HEK293T (cell line): ENCODE results near the gene ABCC6.
"Not testable (repeated sequence)": the region's sequence is repeated elsewhere in the genome, so short reads cannot be mapped to it uniquely, and the experiment has no call there.

Source experiments
- CTCF ChIA-PET: fragments of 350-600 bp; formaldehyde crosslinking; extraction: SDS; loops from one replicate; lab custom pipeline; 2021; ENCODE audit warnings: antibody characterized with exemption, inconsistent platforms; lab: Yijun Ruan, JAX
- POLR2A ChIA-PET: fragments of 350-600 bp; formaldehyde crosslinking; extraction: SDS; loops from one replicate; lab custom pipeline; 2020; ENCODE audit warnings: antibody characterized with exemption, inconsistent platforms; lab: Yijun Ruan, JAX
- DNase-seq: peaks from one replicate; pipeline ENCODE4 v3.0.0; 2012; ENCODE audit warnings: mixed read lengths; ENCODE audit errors: extremely low spot score
- ARNT ChIP-seq: fragments of 450-650 bp; IDR thresholded peaks from 2 replicates; pipeline ENCODE4 v1.6.1; 2017; ENCODE audit warnings: mild to moderate bottlenecking
- BHLHE40 ChIP-seq: fragments of 450-650 bp; IDR thresholded peaks from 2 replicates; pipeline ENCODE4 v1.6.1; 2016; ENCODE audit warnings: mild to moderate bottlenecking, moderate library complexity, borderline replicate concordance
- CTBP1 ChIP-seq: fragments of 450-650 bp; IDR thresholded peaks from 2 replicates; pipeline ENCODE4 v1.6.1; 2016; ENCODE audit warnings: borderline replicate concordance
- ELF4 ChIP-seq: fragments of 450-650 bp; IDR thresholded peaks from 2 replicates; pipeline ENCODE4 v1.6.1; 2017; ENCODE audit warnings: antibody characterized with exemption
- FOXA1 ChIP-seq: fragments of 450-650 bp; IDR thresholded peaks from 2 replicates; pipeline ENCODE4 v1.6.1; 2016; ENCODE audit warnings: mild to moderate bottlenecking
- FOXK2 ChIP-seq: fragments of 450-650 bp; IDR thresholded peaks from 2 replicates; pipeline ENCODE4 v1.6.1; 2016; ENCODE audit warnings: mild to moderate bottlenecking
- FOXM1 ChIP-seq: fragments of 450-650 bp; IDR thresholded peaks from 2 replicates; pipeline ENCODE4 v1.6.1; 2017; ENCODE audit warnings: mild to moderate bottlenecking, borderline replicate concordance
- HDGF ChIP-seq: fragments of 450-650 bp; IDR thresholded peaks from 2 replicates; pipeline ENCODE4 v1.6.1; 2017; ENCODE audit warnings: antibody characterized with exemption, borderline replicate concordance
- L3MBTL2 ChIP-seq: fragments of 450-650 bp; conservative IDR thresholded peaks from 2 replicates; pipeline ENCODE4 v1.6.1; 2016; ENCODE audit warnings: mild to moderate bottlenecking
- LEF1 ChIP-seq: fragments of 450-650 bp; IDR thresholded peaks from 2 replicates; pipeline ENCODE4 v1.6.1; 2017; ENCODE audit warnings: mild to moderate bottlenecking, borderline replicate concordance
- NFRKB ChIP-seq: fragments of 450-650 bp; IDR thresholded peaks from 2 replicates; pipeline ENCODE4 v1.6.1; 2016; ENCODE audit warnings: mild to moderate bottlenecking, moderate library complexity
- SP1 ChIP-seq: fragments of 450-650 bp; IDR thresholded peaks from 2 replicates; pipeline ENCODE4 v1.6.1; 2017
- SUZ12 ChIP-seq: fragments of 450-650 bp; IDR thresholded peaks from 2 replicates; pipeline ENCODE4 v1.6.1; 2016; ENCODE audit warnings: mild to moderate bottlenecking
- TARDBP ChIP-seq: fragments of 450-650 bp; IDR thresholded peaks from 2 replicates; pipeline ENCODE4 v1.6.1; 2016
- ZNF384 ChIP-seq: fragments of 450-650 bp; IDR thresholded peaks from 2 replicates; pipeline ENCODE4 v1.6.1; 2016
- TF ChIP-seq, protein P1 (sequence below): fragments of 450-650 bp; IDR thresholded peaks from 2 replicates; pipeline ENCODE4 v1.6.1; 2016

Gene ABCC6

DNA sequence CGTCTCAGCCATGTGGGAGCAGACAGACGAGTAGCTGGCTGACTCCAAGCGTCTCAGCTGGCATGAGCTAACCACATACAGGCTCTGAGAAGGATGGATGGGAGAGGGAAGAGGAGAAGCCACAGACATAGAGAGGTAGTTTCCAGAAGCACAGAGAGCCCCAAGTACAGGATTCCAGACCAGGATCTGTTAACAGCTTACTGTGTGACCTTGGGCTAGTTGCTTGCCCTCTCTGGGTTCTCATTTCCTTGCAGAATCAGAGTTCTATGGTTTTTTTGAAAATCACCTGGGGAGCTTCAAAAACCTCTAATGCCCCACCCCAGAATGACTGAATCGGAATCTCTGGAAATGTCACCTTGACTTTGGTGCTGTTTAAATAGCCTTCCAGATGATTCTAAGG lies 60.2 kb downstream of the ABCC6 start:
- ChIA-PET POLR2A (no interaction called here), CTCF (no interaction called here)
- no peak for TF ChIP-seq ARNT
- no peak for TF ChIP-seq LEF1
- no peak for TF ChIP-seq SUZ12
- TF ChIP-seq NFRKB: no peak
- no peak for TF ChIP-seq FOXA1
- no peak for TF ChIP-seq L3MBTL2
- no peak for TF ChIP-seq FOXK2
- DNase-seq: no peak

DNA sequence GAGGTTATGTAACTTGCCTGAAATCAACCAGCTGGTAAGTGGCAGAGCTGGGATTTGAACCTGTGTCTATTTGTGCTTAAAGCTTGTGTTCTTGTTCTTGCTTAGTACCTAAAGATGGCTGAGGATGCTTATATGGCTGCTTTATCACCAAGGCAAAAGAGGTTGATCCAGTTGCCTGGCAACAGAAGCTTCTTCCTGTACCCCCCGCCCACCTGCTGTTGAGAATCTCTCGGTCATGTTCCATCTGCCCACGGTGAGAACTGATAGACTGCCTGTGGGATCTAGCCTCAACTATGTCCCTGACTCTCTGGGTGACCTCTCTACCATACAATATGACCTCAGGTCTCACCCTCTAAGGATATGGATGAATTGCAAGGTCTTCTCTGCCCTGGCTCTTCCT lies 60.7 kb downstream of the ABCC6 start:
- CTCF ChIA-PET: no interaction called here
- no peak for DNase-seq
- POLR2A ChIA-PET: no interaction called here
- TF ChIP-seq FOXK2 (no peak), FOXM1 (no peak), LEF1 (no peak), FOXA1 (no peak)

DNA sequence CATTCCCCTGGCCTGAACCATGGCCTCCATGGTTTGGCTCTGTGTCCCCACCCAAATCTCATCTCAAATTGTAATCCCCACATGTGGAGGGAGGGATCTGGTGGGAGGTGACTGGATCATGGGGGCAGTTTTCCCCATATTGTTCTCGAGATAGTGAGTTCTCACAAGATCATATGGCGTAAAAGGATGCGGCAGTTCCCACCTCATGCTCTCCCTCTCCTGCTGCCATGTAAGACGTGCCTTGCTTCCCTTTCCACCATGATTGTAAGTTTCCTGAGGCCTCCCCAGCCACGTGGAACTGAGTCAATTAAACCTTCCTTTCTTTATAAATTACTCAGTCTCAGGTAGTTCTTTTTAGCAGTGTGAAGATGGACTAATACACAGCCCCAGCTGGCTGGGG lies 61.5 kb downstream of the ABCC6 start:
- DNase-seq, CTCF ChIA-PET, POLR2A ChIA-PET: not testable (repeated sequence)

DNA sequence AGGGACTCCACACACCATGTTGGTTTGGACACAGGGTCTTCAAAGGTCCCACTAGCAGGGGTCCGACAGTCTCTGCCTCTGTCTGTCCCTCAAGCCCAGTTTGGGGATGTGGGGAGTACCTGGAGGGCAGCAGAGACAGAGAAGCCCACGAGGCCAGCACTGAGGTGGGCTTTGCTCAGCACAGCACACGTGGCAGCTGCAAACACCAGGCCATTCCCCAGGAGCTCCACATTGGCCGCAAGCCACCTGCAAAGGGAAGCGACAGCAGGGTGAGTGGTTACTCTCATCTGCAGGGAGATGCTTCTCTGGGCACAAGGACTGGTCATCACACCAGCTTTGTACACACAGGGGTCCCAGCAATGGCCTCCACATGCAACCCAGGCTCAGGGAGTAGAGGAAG lies 62.0 kb downstream of the ABCC6 start:
- ChIA-PET POLR2A (no interaction called here), CTCF (no interaction called here)
- DNase-seq: no peak
- TF ChIP-seq SUZ12: no peak
- TF ChIP-seq HDGF: no peak
- TF ChIP-seq LEF1: no peak
- TF ChIP-seq CTBP1: no peak
- TF ChIP-seq ZNF384: no peak
- TF ChIP-seq, protein P1, sequence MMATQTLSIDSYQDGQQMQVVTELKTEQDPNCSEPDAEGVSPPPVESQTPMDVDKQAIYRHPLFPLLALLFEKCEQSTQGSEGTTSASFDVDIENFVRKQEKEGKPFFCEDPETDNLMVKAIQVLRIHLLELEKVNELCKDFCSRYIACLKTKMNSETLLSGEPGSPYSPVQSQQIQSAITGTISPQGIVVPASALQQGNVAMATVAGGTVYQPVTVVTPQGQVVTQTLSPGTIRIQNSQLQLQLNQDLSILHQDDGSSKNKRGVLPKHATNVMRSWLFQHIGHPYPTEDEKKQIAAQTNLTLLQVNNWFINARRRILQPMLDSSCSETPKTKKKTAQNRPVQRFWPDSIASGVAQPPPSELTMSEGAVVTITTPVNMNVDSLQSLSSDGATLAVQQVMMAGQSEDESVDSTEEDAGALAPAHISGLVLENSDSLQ: no peak
- no peak for TF ChIP-seq FOXA1
- no peak for TF ChIP-seq NFRKB
- TF ChIP-seq TARDBP: no peak
- TF ChIP-seq ARNT: no peak
- no peak for TF ChIP-seq SP1
- no peak for TF ChIP-seq L3MBTL2

DNA sequence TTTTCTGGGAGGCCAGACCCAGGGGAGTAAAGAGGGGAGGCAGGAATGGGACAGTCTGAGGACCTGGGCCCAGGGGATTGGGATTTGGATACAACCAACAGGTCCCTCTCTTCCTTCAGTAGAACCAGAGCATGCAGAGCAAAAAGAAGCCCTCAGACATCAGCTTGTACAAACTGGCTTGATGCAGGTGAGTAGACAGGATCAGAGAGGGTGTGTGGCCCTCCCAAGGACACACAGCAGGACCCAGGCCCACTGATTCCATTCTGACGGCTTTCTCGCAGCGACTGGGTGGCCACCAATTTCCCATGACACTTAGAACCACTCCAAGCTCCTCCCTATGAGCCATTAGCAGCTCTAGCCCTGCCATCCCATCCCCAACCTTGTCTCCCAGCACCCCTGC lies 63.6 kb downstream of the ABCC6 start:
- ChIA-PET CTCF (no interaction called here), POLR2A (no interaction called here)
- DNase-seq: no peak
- TF ChIP-seq FOXM1 (no peak), NFRKB (no peak), SP1 (no peak), ZNF384 (no peak), SUZ12 (no peak), CTBP1 (no peak), BHLHE40 (no peak), HDGF (no peak), ARNT (no peak), L3MBTL2 (no peak), LEF1 (no peak), FOXA1 (no peak)
- TF ChIP-seq, protein P1: no peak

DNA sequence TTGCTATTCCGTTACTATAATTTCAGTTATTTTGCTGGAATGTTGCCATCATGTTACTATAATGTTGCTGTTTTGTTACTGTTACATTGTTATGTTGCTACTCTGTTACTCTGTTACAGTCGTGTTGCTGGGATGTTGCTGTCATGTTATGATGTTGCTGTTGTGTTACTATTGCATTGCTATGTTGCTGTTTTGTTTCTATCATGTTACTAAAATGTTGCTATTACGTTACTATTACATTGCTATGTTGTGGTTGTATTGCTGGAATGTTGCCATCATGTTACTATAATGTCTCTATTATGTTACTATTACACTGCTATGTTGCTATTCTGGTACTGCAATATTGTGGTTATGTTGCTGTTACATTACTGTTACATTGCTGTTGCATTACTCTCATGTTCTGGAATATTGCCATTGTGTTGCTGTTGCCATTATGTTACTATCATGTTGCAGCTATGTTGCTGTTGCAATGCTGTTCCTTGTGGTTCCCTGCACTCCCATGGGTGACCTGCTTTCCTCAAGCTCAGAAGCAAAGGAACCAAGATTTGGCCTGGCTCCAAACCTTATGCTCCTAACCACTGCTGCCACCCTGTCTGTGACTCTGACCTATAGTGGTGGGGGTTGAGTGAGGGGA lies 64.4 kb downstream of the ABCC6 start:
- CTCF ChIA-PET: no interaction called here
- TF ChIP-seq LEF1: no peak
- no peak for TF ChIP-seq FOXK2
- TF ChIP-seq, protein P1: no peak
- no peak for TF ChIP-seq FOXA1
- DNase-seq: no peak
- POLR2A ChIA-PET: no interaction called here

DNA sequence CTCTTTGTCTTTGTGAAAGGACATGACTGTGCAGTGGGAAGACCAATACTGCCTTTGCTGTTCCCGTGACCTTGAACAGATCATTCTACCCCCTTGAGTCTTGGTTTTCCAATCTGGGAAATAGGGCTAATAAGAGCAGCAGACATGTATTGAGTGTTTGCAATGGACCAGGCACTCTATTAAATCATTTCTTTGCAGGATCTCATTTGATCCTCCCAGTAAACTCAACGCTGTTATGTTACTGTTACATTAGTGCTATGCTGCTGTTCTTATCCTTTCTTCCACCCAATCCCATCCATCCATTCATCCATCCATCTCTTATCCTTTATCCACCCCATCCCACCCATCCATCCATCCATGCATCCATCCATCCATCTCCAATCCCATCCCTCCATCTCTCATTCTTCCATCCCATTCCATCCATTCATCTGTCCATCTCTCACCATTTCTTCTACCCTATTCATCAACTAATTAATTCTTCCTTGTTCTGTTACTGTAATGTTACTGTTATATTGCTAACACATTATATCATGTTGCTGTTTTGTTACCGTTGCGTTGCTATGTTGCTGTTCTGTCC lies 65.1 kb downstream of the ABCC6 start:
- ChIA-PET CTCF (no interaction called here), POLR2A (no interaction called here)
- TF ChIP-seq LEF1: no peak
- TF ChIP-seq NFRKB: no peak
- no peak for TF ChIP-seq ARNT
- TF ChIP-seq FOXM1: no peak
- no peak for TF ChIP-seq SP1
- TF ChIP-seq TARDBP: no peak
- TF ChIP-seq L3MBTL2: no peak
- no peak for TF ChIP-seq ELF4
- no peak for TF ChIP-seq ZNF384
- TF ChIP-seq CTBP1: no peak
- no peak for TF ChIP-seq HDGF
- TF ChIP-seq SUZ12: no peak
- TF ChIP-seq BHLHE40: no peak
- TF ChIP-seq FOXK2: no peak
- TF ChIP-seq, protein P1: no peak
- TF ChIP-seq FOXA1: no peak
- no peak for DNase-seq
